ENCODE data around the gene SLC16A10.
A peak's percentile ranks its signal among the peaks of the same experiment; 100 is the strongest.

SLC16A10 gene

DNA sequence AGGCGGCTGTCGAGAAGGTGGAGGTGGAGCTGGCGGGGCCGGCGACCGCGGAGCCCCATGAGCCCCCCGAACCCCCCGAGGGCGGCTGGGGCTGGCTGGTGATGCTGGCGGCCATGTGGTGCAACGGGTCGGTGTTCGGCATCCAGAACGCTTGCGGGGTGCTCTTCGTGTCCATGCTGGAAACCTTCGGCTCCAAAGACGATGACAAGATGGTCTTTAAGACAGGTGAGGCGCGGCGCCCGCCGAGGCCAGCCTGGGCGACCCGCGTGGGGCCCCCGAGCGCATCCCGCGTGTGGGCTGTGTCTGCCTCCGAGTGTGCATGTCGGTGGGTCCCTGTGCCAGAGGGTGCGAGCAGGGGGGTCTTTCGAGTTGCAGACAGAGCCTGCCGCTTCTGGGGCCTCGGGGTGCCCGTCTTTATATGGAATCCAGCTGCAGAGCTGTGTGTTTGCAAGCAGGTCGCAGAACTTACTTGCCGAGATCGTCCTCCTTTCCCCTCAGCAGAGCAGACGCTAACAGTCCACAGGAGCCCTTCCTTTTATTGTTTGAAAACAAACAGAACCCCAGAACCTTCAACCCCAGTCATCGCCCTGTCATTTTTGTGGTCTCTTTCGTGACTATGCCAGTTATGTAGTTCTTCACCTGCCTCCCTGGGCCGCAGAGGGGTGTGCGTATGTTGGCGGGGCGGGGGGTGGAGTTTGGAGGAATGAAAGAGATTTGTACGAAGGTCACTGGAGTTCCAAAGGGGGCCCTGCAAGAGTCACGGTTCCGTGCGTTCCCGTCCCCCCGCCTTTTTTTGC, 766 bp downstream of the SLC16A10 start:
- Histone ChIP-seq H3K4me3 (ENCODE audit: low read depth, low read length, poor library complexity, severe bottlenecking) (peak overlapping the region; percentile 88), H3K4me1 (ENCODE audit: insufficient read depth, low read length, severe bottlenecking) (peaks cover 23% of the 10 kb centered on the region), H3K9ac (ENCODE audit: low read length) (peak overlapping the region; percentile 50; the same call in 1 of the 2 replicates), H3K9me3 (ENCODE audit: low read length) (no peaks in the 10 kb centered on the region), H2AFZ (ENCODE audit: low read length) (peak overlapping the region; percentile 85), H3K79me2 (ENCODE audit: insufficient read depth, low read length) (no peaks in the 10 kb centered on the region), H4K20me1 (ENCODE audit: insufficient read depth, low read length) (no peaks in the 10 kb centered on the region), H3K4me2 (ENCODE audit: low read length) (peak overlapping the region; percentile 91), H3K27me3 (ENCODE audit: insufficient read depth, low read length) (no peaks in the 10 kb centered on the region), H3K36me3 (ENCODE audit: insufficient read depth, low read length) (no peaks in the 10 kb centered on the region), H3K9me2 (ENCODE audit: low read depth, low read length) (no peaks in the 10 kb centered on the region), H3K27ac (ENCODE audit: low read depth, low read length, poor library complexity, severe bottlenecking) (no peak overlapping the region), H3F3A (ENCODE audit: insufficient read depth, low read length) (no peaks in the 10 kb centered on the region)
- no peak for TF ChIP-seq EZH2 (IDR thresholded peaks at IDR 0.05; ENCODE audit: borderline replicate concordance, low read length)
- TF ChIP-seq, protein P1, sequence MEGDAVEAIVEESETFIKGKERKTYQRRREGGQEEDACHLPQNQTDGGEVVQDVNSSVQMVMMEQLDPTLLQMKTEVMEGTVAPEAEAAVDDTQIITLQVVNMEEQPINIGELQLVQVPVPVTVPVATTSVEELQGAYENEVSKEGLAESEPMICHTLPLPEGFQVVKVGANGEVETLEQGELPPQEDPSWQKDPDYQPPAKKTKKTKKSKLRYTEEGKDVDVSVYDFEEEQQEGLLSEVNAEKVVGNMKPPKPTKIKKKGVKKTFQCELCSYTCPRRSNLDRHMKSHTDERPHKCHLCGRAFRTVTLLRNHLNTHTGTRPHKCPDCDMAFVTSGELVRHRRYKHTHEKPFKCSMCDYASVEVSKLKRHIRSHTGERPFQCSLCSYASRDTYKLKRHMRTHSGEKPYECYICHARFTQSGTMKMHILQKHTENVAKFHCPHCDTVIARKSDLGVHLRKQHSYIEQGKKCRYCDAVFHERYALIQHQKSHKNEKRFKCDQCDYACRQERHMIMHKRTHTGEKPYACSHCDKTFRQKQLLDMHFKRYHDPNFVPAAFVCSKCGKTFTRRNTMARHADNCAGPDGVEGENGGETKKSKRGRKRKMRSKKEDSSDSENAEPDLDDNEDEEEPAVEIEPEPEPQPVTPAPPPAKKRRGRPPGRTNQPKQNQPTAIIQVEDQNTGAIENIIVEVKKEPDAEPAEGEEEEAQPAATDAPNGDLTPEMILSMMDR (IDR thresholded peaks at IDR 0.05; ENCODE audit: low read length), result no peak

DNA sequence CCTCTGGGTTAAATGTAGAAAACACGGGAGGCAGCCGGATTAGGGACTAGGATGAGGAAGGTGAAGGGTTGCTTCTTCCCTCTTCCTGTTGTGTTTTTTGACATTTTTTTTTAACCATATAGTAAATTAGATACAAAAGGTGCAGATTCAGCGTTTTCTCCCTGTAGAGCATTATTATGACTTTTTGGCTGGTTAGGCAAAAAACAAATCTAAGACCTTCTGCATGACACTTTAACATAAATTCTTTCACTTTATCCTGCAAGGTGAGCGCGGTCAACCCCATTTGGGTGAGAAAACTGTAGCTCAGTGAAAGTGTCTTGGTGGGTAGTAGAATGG, 1.3 kb downstream of the SLC16A10 start:
- Histone ChIP-seq H3K4me2 (ENCODE audit: low read length) (peak overlapping the region; percentile 91), H3K9ac (ENCODE audit: low read length) (peak overlapping the region; percentile 50; the same call in 1 of the 2 replicates), H3K27me3 (ENCODE audit: insufficient read depth, low read length) (no peaks in the 10 kb centered on the region), H2AFZ (ENCODE audit: low read length) (no peak overlapping the region; the same call in 1 of the 2 replicates), H3K36me3 (ENCODE audit: insufficient read depth, low read length) (no peaks in the 10 kb centered on the region), H3F3A (ENCODE audit: insufficient read depth, low read length) (no peaks in the 10 kb centered on the region), H3K79me2 (ENCODE audit: insufficient read depth, low read length) (no peaks in the 10 kb centered on the region), H3K9me2 (ENCODE audit: low read depth, low read length) (no peaks in the 10 kb centered on the region), H3K9me3 (ENCODE audit: low read length) (no peaks in the 10 kb centered on the region), H3K4me3 (ENCODE audit: low read depth, low read length, poor library complexity, severe bottlenecking) (peak overlapping the region; percentile 88), H3K4me1 (ENCODE audit: insufficient read depth, low read length, severe bottlenecking) (peaks cover 23% of the 10 kb centered on the region), H4K20me1 (ENCODE audit: insufficient read depth, low read length) (no peaks in the 10 kb centered on the region), H3K27ac (ENCODE audit: low read depth, low read length, poor library complexity, severe bottlenecking) (no peak overlapping the region)
- TF ChIP-seq, protein P1 (IDR thresholded peaks at IDR 0.05; ENCODE audit: low read length), result no peak
- TF ChIP-seq EZH2 (IDR thresholded peaks at IDR 0.05; ENCODE audit: borderline replicate concordance, low read length), result no peak

DNA sequence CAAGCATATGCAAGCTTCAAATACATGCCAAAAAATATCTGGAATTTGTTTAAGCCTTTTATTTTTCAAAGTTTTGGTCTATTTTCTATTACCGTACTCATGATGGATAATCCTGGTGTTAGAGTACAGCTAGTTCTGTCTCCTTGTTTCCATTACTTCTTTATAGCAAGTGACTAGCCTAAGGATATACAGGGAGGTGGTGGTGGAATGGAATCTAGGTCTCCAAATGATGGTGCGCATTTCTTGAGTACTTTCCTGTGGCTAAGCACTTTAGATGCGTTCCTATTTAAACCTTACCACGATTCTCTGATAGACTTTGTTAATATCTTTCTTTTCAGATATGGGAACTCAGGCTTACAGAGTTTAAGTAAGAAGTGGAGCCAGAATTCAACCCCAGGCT, 3.5 kb downstream of the SLC16A10 start:
- no peaks in the 10 kb centered on the region for H3K9me2 ChIP-seq (ENCODE audit: low read depth, low read length)
- peaks cover 23% of the 10 kb centered on the region for H3K4me1 ChIP-seq (ENCODE audit: insufficient read depth, low read length, severe bottlenecking)
- H3K9ac ChIP-seq (ENCODE audit: low read length), result no peak overlapping the region
- no peaks in the 10 kb centered on the region for H3K27me3 ChIP-seq (ENCODE audit: insufficient read depth, low read length)
- H3K4me2 ChIP-seq (ENCODE audit: low read length), result no peak overlapping the region
- H3F3A ChIP-seq (ENCODE audit: insufficient read depth, low read length), result no peaks in the 10 kb centered on the region
- no peaks in the 10 kb centered on the region for H4K20me1 ChIP-seq (ENCODE audit: insufficient read depth, low read length)
- no peak overlapping the region for H2AFZ ChIP-seq (ENCODE audit: low read length)
- no peak for TF ChIP-seq EZH2 (IDR thresholded peaks at IDR 0.05; ENCODE audit: borderline replicate concordance, low read length)
- TF ChIP-seq, protein P1 (IDR thresholded peaks at IDR 0.05; ENCODE audit: low read length), result no peak
- no peaks in the 10 kb centered on the region for H3K79me2 ChIP-seq (ENCODE audit: insufficient read depth, low read length)
- no peak overlapping the region for H3K27ac ChIP-seq (ENCODE audit: low read depth, low read length, poor library complexity, severe bottlenecking)
- H3K9me3 ChIP-seq (ENCODE audit: low read length), result no peaks in the 10 kb centered on the region
- H3K36me3 ChIP-seq (ENCODE audit: insufficient read depth, low read length), result peaks cover 3% of the 10 kb centered on the region; the same call in 1 of the 2 replicates
- H3K4me3 ChIP-seq (ENCODE audit: low read depth, low read length, poor library complexity, severe bottlenecking), result no peak overlapping the region
